ENCODE data around the gene INPP1.

Gene INPP1

DNA sequence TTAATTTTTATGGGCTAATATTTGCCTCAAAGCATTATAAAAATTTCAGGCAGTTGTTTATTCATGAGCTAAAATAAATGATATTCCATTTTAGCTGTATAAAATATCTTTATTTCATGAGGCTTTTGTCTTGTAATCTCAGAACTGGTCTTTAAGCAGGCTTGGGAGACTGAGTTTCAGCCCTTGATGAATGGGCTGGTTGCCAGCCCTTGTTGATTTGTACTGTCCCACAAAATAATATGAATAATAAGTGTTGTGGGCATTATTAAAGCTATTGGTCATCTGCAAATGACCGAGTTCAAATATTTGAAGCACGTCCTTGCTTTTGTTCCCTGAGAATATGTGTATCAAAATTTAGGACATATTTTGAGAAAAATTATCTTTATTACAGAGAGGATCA is 18.2 kb downstream of the INPP1 start:
- TF ChIP-seq, protein P1, sequence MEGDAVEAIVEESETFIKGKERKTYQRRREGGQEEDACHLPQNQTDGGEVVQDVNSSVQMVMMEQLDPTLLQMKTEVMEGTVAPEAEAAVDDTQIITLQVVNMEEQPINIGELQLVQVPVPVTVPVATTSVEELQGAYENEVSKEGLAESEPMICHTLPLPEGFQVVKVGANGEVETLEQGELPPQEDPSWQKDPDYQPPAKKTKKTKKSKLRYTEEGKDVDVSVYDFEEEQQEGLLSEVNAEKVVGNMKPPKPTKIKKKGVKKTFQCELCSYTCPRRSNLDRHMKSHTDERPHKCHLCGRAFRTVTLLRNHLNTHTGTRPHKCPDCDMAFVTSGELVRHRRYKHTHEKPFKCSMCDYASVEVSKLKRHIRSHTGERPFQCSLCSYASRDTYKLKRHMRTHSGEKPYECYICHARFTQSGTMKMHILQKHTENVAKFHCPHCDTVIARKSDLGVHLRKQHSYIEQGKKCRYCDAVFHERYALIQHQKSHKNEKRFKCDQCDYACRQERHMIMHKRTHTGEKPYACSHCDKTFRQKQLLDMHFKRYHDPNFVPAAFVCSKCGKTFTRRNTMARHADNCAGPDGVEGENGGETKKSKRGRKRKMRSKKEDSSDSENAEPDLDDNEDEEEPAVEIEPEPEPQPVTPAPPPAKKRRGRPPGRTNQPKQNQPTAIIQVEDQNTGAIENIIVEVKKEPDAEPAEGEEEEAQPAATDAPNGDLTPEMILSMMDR (IDR thresholded peaks at IDR 0.05; ENCODE audit: low read length, missing control alignments): no peak
- H3K4me3 ChIP-seq (replicated peaks; ENCODE audit: low read depth, low read length): no peak overlapping the region
- DNase-seq (ENCODE audit: low read depth): no peak

DNA sequence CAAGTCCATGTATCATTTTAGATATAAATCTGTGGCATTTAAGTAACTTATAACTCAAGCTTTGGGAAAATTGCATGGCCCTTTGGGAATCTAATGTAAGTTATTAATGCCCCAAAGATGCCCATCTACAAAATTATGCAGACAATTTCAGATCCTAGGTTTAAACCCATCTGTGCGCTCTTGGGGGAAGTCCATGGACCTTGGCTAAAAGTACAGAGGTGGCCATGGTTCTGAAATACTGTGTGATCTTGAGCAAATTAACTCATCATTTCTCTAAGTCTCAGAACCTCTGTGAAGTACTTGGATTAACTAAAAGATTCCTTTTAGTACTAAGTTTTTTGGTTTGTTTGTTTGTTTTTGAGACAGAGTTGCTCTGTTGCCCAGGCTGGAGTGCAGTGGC is 19.5 kb downstream of the INPP1 start:
- TF ChIP-seq, protein P1 (IDR thresholded peaks at IDR 0.05; ENCODE audit: low read length, missing control alignments): no peak
- H3K4me3 ChIP-seq (replicated peaks; ENCODE audit: low read depth, low read length): no peak overlapping the region
- DNase-seq (ENCODE audit: low read depth): no peak

GRCh38 chr2:190365499-190366204 is 22.3 kb downstream of the INPP1 start:
- DNase-seq (ENCODE audit: low read depth): no peak
- no peak overlapping the region for H3K4me3 ChIP-seq (replicated peaks; ENCODE audit: low read depth, low read length)
- TF ChIP-seq, protein P1 (IDR thresholded peaks at IDR 0.05; ENCODE audit: low read length, missing control alignments): no peak

GRCh38 chr2:190366248-190366753 is 22.9 kb downstream of the INPP1 start:
- DNase-seq (ENCODE audit: low read depth): no peak
- H3K4me3 ChIP-seq (replicated peaks; ENCODE audit: low read depth, low read length): no peak overlapping the region
- TF ChIP-seq, protein P1 (IDR thresholded peaks at IDR 0.05; ENCODE audit: low read length, missing control alignments): no peak

- TF ChIP-seq, protein P1 (IDR thresholded peaks at IDR 0.05; ENCODE audit: low read length, missing control alignments): no peak
- H3K4me3 ChIP-seq (replicated peaks; ENCODE audit: low read depth, low read length): no peak overlapping the region
- no peak for DNase-seq (ENCODE audit: low read depth)
Observed at GRCh38 chr2:190367091-190367490, 23.7 kb downstream of the INPP1 start.

- TF ChIP-seq, protein P1 (IDR thresholded peaks at IDR 0.05; ENCODE audit: low read length, missing control alignments): no peak
- no peak overlapping the region for H3K4me3 ChIP-seq (replicated peaks; ENCODE audit: low read depth, low read length)
- no peak for DNase-seq (ENCODE audit: low read depth)
Observed at GRCh38 chr2:190369635-190370034, 26.2 kb downstream of the INPP1 start.

- no peak for DNase-seq (ENCODE audit: low read depth)
- TF ChIP-seq, protein P1 (IDR thresholded peaks at IDR 0.05; ENCODE audit: low read length, missing control alignments): no peak
- no peak overlapping the region for H3K4me3 ChIP-seq (replicated peaks; ENCODE audit: low read depth, low read length)
Observed at GRCh38 chr2:190376083-190376482, 32.7 kb downstream of the INPP1 start.

Data from fibroblast of pulmonary artery (primary cell).